Bronchial smooth muscle cell (primary cell): Measurements from ENCODE around the gene TXNDC9. TPM values are rescaled to one million over a fixed set of nuclear protein-coding genes. Genes with fewer than 3 reads are reported as not detected.

Experiments used
- total RNA-seq: library from RNA; depleted of rRNA; stranded (reverse); fragments of >200 nt; gene quantifications from 2 replicates; pipeline ENCODE4 v1.2.1, GENCODE V29; 2014

Gene TXNDC9, protein sequence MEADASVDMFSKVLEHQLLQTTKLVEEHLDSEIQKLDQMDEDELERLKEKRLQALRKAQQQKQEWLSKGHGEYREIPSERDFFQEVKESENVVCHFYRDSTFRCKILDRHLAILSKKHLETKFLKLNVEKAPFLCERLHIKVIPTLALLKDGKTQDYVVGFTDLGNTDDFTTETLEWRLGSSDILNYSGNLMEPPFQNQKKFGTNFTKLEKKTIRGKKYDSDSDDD
- 16.1 and 35.3 TPM in 2 replicates for total RNA-seq

DNA sequence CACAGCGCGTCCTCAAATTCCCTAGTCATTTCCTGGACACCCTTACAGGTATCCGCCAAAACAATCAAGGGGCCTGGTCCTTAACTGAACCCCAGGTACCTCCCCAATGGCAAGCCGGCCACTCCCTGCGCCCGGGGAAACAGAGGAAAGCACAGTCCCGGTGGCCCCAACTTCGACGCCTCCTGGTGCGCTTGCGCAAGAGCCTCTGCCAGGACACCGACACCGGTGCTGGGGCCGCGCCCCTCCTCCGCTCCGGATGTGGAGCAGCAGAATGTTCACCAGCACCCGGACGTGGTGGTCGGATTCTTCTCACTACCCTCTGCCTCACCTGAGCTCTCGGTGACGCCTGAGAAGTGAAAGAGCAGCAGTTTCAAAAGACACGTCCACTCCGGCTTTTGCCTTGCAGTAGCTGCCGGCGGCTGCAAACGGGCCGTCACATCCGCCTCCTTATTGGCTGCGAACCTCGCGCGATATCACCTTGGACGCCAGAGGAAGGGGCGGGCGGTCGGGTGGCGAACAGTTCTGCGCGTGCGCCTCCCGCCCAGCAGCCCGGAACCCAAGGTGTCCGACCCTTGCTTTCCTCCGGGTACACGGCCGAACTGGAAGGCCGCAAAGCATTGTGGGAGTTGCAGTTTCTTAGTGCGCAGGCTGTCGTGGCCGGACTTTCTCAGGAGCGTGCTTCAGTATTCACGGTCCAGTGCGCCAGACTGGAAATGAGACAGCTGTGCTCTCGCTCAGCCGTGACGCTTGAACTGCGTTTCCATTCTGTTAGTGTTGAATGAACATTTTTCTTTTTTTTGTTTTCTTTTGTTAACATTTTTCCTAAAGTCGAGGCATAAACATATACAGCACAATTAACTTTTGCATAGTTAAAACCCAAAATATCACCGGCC is at the start of gene TXNDC9:
Gene TXNDC9, minus strand, starts transcription at position 423 of the 893 bp plus-strand sequence. CDS start 3,123 bp downstream, outside the sequence.

GRCh38 chr2:99337113-99338028 is 1.2 kb upstream of the TXNDC9 start, which contains the start of gene EIF5B:
Gene EIF5B (plus strand): TSS chr2:99337389. CDS start chr2:99337555, 166 bp downstream.

DNA sequence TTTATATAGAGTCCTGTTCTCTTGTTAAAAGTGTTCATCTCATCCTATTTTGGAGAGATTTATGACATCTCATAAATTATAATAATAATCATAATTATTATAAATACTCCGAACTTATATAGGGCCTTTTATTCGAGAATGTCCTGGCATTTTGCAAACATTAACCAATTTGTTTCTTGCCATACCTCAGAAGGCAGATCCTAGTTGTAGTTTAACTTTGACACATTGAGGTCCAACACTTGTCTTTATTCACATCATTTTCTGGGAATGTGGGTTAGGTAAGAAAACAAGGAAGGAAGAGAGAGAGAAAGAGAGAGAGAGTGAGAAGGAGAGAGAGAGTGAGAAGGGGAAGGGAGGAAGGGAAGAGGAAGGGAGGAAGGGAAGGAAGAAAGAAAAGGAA is 35.0 kb downstream of the TXNDC9 start, which contains the start of gene LYG1:
Gene LYG1, minus strand, starts transcription at position 101 of the 400 bp plus-strand sequence. CDS start 5,527 bp downstream, outside the sequence.

Other genes with a start within 250 kb of the TXNDC9 start
- gene C2orf15, start 194.6 kb downstream of the TXNDC9 start, total RNA-seq: not detected in 2 replicates
- 3.3 and 3.5 TPM in 2 replicates for gene TSGA10, start 181.4 kb downstream of the TXNDC9 start, total RNA-seq
- 5.2 and 6.4 TPM in 2 replicates for gene LIPT1, start 181.4 kb downstream of the TXNDC9 start, total RNA-seq
- gene MITD1, start 155.3 kb downstream of the TXNDC9 start, total RNA-seq: 34.0 and 35.0 TPM in 2 replicates
- gene MRPL30, start 155.1 kb downstream of the TXNDC9 start, total RNA-seq: 17.5 and 32.9 TPM in 2 replicates
- gene LYG2, start 80.7 kb downstream of the TXNDC9 start, total RNA-seq: not detected in 2 replicates
- 0.16 and 0.34 TPM in 2 replicates for gene LYG1, start 35.1 kb downstream of the TXNDC9 start, total RNA-seq
- 19.1 and 22.2 TPM in 2 replicates for gene EIF5B, start 1.1 kb upstream of the TXNDC9 start, total RNA-seq
- 23.6 and 25.6 TPM in 2 replicates for gene REV1, start 153.7 kb upstream of the TXNDC9 start, total RNA-seq